GM20000 (cell line): ENCODE data around the gene PLCL2.

Experiments
- DNase-seq: peaks from one replicate; pipeline ENCODE4 v3.0.0; 2012; ENCODE audit warnings: low spot score
- TF ChIP-seq, protein P1 (sequence below): IDR thresholded peaks from 2 replicates; pipeline ENCODE4 v1.5.1; 2012; ENCODE audit warnings: mild to moderate bottlenecking, control low read depth; ENCODE audit errors: extremely low read depth, missing control alignments

The PLCL2 gene

DNA sequence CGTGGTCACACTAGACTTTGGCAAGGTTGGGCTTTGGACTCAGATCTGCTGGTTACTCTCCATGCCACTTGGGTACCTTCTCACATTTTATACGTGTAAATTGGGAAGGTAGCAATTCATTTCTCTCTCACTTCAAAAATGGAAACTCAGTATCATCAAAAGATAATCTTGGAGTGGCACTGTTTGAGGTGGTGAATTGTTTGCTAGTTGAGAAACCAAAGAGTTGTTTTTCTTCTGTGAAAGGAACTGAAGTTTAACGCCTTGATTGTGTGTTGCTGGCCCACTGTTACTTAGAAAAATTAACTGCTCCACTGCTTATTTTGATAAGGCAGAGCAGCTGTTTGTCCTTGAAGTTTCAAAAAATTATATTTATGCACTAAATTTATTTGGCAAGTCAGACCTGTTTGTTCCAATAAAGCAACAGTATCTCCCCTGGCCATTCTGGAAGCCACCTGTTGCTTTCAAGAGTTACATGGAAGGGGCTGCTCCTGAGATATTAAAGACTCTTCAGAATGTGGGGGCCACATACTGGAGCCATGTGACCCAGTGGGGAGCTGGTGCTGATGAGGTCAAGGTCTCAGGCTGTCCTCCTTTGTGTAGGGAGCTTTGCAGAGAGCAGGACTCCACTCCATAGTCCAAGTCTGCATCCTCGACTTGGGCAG, 16.2 kb downstream of the PLCL2 start:
- no peak for DNase-seq
- TF ChIP-seq, protein P1, sequence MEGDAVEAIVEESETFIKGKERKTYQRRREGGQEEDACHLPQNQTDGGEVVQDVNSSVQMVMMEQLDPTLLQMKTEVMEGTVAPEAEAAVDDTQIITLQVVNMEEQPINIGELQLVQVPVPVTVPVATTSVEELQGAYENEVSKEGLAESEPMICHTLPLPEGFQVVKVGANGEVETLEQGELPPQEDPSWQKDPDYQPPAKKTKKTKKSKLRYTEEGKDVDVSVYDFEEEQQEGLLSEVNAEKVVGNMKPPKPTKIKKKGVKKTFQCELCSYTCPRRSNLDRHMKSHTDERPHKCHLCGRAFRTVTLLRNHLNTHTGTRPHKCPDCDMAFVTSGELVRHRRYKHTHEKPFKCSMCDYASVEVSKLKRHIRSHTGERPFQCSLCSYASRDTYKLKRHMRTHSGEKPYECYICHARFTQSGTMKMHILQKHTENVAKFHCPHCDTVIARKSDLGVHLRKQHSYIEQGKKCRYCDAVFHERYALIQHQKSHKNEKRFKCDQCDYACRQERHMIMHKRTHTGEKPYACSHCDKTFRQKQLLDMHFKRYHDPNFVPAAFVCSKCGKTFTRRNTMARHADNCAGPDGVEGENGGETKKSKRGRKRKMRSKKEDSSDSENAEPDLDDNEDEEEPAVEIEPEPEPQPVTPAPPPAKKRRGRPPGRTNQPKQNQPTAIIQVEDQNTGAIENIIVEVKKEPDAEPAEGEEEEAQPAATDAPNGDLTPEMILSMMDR = no peak

DNA sequence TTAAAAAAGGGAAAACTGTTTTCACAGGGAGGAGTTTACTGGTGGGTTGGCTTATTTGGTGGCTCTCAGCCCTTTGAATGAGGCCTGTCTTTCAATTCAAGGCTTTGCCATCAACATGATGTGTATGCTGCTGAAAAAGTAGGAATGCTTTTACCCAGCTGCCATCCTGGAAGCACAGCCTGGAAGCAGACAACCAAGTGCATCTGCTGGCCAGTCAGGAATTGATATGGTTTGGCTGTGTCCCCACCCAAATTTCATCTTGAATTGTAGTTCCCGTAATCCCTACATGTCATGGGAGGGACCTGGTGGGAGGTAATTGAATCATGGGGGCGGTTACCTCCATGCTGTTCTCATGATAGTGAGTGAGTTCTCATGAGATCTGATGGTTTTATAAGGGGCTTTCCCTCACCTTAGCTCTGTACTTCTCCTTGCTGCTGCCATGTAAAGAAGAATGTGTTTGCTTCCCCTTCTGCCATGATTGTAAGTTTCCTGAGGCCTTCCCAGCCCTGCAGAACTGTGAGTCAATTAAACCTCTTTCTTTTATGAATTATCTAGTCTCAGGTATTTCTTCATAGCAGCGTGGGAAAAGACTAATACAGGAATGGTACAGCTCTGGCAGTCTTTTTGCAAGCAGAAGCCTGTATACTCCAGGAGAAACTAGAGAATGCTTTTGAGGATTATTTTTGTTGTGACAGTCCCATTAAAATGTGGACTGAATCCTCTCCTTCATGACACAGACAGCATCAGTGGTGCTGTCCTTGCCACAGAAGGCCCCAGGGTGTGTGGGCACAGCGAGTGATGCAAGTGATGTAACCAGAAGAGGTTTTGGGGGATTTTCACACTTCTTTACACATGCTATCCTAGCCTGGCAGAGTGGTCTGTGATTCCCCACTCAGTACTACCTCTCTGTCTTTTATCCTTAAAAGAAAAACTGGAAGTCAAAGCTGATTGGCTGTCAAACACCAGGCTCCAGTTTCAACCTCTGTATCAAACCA, 20.0 kb downstream of the PLCL2 start:
- TF ChIP-seq, protein P1 = no peak
- no peak for DNase-seq

DNA sequence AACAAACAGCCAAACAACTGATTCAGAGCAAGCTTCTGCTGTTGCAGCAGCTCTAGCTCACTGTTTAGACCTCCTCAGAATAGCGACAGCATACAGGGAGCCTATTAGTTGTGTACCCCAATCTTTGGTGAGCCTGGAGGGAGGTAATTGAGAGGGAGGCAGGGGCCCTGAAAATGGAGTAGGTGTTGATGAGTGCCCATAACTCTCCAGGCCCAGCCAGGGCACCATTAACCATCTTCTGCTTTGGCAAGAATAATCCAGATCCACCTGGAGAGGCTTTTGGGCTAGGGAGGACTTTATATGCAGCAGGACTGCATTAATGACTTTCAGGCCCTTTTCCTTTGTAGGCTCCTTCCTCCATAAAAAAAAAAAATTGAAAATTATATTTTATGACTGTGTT, 20.9 kb downstream of the PLCL2 start:
- TF ChIP-seq, protein P1 = no peak
- no peak for DNase-seq

DNA sequence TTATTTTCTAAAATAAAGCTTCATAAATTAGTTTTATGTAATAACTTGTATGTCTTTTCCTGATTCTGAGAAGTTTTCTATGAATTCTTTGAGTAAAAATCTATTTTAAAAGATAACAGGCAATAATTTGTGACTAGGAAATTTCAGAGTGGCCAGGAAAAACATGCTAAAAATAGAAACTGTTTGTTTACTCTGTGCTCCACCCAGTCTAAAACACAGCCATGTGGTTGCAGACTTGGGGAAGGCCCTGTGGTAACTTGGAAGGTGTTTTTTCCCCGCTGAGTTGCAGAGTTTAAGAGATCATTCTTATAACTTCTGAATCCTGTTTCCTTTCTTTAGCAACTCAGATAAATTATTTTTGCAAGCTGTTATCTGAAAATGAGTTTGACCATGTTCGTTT, 21.9 kb downstream of the PLCL2 start:
- TF ChIP-seq, protein P1 = no peak
- no peak for DNase-seq

DNA sequence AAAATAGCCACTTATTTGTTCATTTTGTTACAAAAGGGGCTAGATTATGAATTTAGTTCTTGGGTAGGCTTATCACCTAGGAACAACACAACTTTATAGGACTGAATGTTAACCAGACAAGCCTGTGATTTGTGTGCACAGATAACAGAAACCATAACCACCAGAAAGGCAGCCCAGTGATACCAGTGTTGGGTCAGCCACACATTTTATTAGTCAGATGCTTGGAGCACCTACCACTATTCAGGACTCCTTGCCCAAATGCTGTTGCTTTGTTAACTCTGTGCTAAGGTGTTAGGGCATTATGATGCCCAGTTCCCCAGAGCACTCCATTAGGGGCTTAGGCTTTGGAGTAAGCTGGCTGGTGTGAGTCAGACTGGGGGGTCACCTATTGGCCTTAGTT, 22.5 kb downstream of the PLCL2 start:
- DNase-seq = no peak
- TF ChIP-seq, protein P1 = no peak

DNA sequence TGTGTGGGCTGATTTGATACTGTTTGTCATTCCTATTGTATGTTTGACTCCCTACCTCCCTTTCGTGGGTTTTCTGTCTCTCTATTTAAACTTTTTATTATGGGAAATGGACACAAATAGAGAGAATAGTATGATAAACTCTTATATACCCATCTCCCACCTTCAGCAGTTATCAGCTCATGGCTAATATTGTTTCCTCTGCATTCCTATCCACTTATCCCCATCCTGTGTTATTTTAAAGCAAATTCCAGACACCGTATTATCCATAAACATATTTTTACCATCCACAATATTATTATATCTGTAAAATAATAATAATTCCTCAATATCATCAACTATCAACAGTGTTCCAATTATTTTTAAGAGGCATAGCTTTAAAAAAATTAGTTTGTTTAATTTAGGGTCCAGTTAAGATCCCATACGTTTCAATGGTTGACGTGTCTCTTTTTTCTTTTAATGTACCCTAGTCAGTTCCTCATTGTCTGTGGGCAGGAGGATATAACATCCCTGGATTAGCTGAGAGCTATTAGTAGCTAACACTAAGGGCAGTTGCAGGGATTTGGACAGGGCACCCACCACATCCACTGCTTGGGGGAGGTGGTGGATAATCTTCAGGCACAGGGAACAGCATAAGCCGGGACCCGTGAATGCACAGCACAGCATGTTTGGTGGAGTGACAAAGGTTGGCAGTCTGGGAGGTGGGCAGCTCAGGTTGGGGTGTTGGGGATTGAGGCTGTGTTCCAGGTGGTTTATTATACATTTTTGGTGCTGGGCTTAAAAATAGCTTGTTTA, 23.5 kb downstream of the PLCL2 start:
- TF ChIP-seq, protein P1 = no peak
- no peak for DNase-seq

DNA sequence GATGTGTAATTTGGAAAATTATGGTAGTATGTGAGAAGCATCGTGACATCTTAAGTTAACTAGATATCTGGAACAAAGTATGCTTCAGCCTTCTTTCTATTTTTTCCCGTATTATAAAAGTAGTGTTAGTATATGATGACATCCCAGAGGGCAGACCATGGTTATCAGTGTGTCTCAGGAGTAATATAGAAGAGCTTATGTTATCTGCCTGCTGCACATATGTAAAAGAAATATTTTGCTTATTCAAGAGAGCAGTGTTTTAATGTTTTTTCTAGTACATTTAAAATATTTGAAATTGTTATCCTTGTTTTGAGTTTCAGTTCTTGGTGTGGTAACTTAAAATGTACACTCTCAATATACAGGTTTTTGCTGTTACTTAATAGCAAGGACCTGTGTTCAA, 24.1 kb downstream of the PLCL2 start:
- no peak for DNase-seq
- TF ChIP-seq, protein P1 = no peak
